Measurements from ENCODE around the gene ATXN7L3.
"Not testable (repeated sequence)": the region's sequence is repeated elsewhere in the genome, so short reads cannot be mapped to it uniquely, and the experiment has no call there.

The ATXN7L3 gene

GRCh38 chr17:44174427-44174826 lies 25.3 kb downstream of the ATXN7L3 start:
- no peak for DNase-seq (ENCODE audit: low read depth)

GRCh38 chr17:44171931-44172455 lies 27.7 kb downstream of the ATXN7L3 start:
- DNase-seq (ENCODE audit: low read depth), result no peak

GRCh38 chr17:44170499-44171201 lies 29.0 kb downstream of the ATXN7L3 start, which contains the start of gene ASB16:
Gene ASB16, plus strand, starts transcription at chr17:44170704. Its CDS starts 86 bp downstream, at chr17:44170790.
- DNase-seq (ENCODE audit: low read depth), result no peak

- DNase-seq (ENCODE audit: low read depth), result no peak
Observed at GRCh38 chr17:44170135-44170498, 29.6 kb downstream of the ATXN7L3 start.

GRCh38 chr17:44167181-44167861 lies 32.4 kb downstream of the ATXN7L3 start:
- DNase-seq (ENCODE audit: low read depth), result no peak

- DNase-seq (ENCODE audit: low read depth), result no peak
Observed at GRCh38 chr17:44164476-44164875, 35.2 kb downstream of the ATXN7L3 start.

GRCh38 chr17:44159519-44160210 lies 40.0 kb downstream of the ATXN7L3 start:
- DNase-seq (ENCODE audit: low read depth), result no peak

- no peak for DNase-seq (ENCODE audit: low read depth)
Observed at GRCh38 chr17:44155488-44155887, 44.2 kb downstream of the ATXN7L3 start.

- no peak for DNase-seq (ENCODE audit: low read depth)
Observed at GRCh38 chr17:44152875-44153274, 46.8 kb downstream of the ATXN7L3 start.

GRCh38 chr17:44149750-44150329 lies 49.8 kb downstream of the ATXN7L3 start:
- DNase-seq (ENCODE audit: low read depth), result no peak

GRCh38 chr17:44149066-44149465 lies 50.6 kb downstream of the ATXN7L3 start:
- DNase-seq (ENCODE audit: low read depth), result not testable (repeated sequence)

GRCh38 chr17:44147812-44148211 lies 51.9 kb downstream of the ATXN7L3 start:
- DNase-seq (ENCODE audit: low read depth), result no peak

- no peak for DNase-seq (ENCODE audit: low read depth)
Observed at GRCh38 chr17:44146375-44147346, 53.0 kb downstream of the ATXN7L3 start.

GRCh38 chr17:44144966-44145739 lies 54.5 kb downstream of the ATXN7L3 start:
- no peak for DNase-seq (ENCODE audit: low read depth)

- DNase-seq (ENCODE audit: low read depth), result not testable (repeated sequence)
Observed at GRCh38 chr17:44143921-44144320, 55.8 kb downstream of the ATXN7L3 start.
